C1 segment of cervical spinal cord (tissue), 14 donors: ENCODE data around the gene UBFD1.
"Not testable (repeated sequence)": the region's sequence is repeated elsewhere in the genome, so short reads cannot be mapped to it uniquely, and the experiment has no call there.

ENCODE experiments used
- DNase-seq, 14 donors: peaks; one replicate each; lab custom pipeline; 2025; lab: John Stamatoyannopoulos, UW

The UBFD1 gene

DNA sequence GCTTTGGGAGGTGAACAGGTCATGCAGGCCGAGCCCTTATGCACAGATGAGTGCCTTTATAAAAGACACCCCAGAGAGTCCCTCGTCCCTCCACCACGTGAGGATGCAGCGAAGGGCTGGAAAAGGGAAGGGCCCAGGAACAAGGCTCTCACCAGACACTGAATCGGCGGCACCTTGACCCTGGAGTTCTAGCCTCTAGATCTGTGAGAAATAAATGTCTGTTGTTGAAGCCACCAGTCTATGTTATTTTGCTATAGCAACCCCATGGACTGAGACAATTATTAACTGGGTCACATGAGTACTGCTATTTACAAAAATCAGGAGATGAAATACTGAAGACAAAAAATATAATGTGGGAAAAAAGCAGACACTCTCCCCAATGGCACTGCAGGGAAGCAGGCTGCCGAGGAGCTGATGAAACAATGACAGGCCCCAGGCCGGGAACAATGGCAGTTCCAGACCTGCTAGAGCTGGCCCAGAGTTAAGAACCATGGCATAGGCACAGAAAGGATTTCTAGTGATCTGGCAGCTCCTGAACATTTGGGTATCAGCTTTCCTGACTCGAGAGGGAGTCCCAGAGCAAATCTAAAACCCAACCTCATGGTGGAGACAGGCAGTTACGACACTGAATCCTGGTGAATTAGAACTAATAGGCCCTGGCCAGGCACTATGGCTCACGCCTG, 29.4 kb upstream of the UBFD1 start:
- DNase-seq: no peak

DNA sequence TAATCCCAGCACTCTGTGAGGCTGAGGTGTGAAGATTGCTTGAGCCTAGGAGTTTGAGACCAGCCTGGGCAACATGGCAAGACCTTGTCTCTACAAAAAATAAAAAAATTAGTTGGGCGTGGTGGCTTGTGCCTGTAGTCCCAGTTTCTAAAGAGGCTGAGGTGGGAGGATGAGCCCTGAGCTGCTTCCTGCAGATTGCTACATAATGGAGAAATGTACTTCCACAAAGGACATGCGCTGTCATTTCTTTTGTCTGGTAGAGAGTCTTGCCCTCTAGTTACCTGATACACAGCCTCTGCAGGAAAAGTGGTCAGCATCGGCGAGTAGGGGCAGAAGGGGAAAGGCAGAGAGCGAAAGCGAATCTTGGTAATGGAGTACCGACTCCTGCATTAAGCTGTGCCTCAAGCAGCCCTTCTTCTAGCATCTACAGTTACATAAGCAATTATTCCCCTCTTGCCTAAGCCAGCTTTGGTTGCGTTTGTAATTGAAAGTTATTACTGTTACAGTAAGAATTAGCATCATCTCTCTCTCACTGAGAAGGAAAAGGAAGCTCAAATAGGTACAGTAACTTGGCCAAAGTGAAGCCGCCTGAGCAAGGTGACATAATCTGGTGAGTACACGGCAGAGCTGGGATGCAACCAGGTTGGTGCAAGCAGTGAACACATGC, 28.8 kb upstream of the UBFD1 start:
- DNase-seq: no peak

DNA sequence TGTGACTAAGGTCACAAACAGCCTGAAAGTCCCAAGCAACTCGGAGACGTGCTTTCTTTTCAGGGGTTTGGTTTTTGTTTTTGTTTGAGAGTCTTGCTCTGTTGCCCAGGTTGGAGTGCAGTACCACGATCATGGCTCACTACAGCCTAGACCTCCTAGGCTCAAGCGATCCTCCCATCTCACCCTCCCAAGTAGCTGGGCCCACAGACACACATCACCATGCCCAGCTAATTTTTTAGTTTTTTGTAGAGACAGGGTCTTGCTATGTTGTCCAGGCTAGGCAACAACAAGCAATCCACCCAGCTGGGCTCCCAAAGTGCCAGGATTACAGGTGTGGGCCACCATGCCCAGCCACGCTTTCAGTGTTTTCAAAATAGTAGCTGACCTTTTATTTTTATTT, 27.5 kb upstream of the UBFD1 start:
- no peak for DNase-seq

- no peak for DNase-seq
Observed at GRCh38 chr16:23532448-23532847, 25.1 kb upstream of the UBFD1 start.

- peak in 1 of 14 donors; percentile 68 for DNase-seq
Observed at GRCh38 chr16:23534868-23535860, 22.4 kb upstream of the UBFD1 start.

- DNase-seq: peak in 1 of 14 donors; percentile 21
Observed at GRCh38 chr16:23535901-23536300, 21.6 kb upstream of the UBFD1 start.

- no peak for DNase-seq
Observed at GRCh38 chr16:23537390-23537789, 20.1 kb upstream of the UBFD1 start.

DNA sequence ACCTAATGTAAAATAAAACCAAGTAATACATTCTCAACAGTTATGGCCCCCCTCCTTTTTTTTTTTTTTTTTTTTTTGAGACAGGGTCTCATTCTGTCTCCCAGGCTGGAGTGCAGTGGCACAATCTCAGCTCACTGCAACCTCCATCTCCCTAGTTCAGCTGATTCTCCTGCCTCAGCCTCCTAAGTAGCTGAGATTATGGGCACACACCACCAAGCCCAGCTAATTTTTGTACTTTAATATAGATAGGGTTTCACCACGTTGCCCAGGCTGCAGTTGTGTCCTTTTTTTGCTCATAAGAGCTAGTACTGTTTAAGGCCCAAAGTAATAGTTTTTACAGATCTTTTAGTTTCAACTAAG, 18.6 kb upstream of the UBFD1 start:
- no peak for DNase-seq

- no peak for DNase-seq
Observed at GRCh38 chr16:23539984-23540816, 17.3 kb upstream of the UBFD1 start.

- not testable (repeated sequence) for DNase-seq
Observed at GRCh38 chr16:23540817-23541178, 16.7 kb upstream of the UBFD1 start.

- DNase-seq: no peak
Observed at GRCh38 chr16:23544436-23544835, 13.1 kb upstream of the UBFD1 start.

- no peak for DNase-seq
Observed at GRCh38 chr16:23549938-23550337, 7.6 kb upstream of the UBFD1 start.

- DNase-seq: no peak
Observed at GRCh38 chr16:23552161-23552560, 5.4 kb upstream of the UBFD1 start.

DNA sequence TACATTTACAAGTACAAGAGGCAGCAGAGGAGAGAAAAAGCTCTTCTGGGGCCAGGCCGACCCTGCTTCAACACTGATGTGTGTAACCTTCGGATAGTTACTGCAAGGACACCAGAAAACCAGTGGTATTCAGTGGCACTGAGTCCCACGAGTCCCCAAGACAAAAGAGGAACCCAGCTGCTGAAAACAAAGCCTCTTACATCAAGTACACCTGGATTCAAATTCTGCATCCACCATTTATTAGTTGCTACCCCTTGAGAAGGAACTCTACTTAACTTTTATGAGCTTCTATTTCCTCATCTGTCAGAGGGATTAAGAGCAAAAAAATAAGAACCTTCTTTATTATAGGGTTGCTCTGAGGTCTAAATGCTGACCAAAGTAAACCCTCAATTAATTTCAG, 3.0 kb upstream of the UBFD1 start:
- DNase-seq: no peak

- peak in 7 of 14 donors; percentile 29 to 61 (median 47) for DNase-seq
Observed at GRCh38 chr16:23557779-23558702, 514 bp downstream of the UBFD1 start.

DNA sequence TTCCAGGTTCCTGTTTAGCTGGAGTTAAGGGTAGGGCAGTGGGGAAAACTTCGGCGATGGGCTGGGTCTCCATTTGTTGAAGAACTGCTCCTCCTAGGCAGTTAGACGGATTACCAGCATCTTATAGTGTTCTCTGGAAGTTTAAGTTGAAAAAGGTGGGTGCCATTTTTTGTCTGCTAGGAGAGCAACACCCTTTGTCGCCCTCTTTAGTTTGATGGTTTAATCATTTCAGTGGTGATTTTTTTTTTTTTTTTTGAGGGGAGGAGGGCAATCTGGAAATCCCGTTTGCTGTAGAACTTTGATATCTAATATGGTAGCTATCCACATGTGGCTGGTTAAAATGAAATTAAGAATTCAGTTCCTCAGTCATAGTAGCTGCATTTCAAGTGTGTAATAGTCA, 4.1 kb downstream of the UBFD1 start:
- no peak for DNase-seq

DNA sequence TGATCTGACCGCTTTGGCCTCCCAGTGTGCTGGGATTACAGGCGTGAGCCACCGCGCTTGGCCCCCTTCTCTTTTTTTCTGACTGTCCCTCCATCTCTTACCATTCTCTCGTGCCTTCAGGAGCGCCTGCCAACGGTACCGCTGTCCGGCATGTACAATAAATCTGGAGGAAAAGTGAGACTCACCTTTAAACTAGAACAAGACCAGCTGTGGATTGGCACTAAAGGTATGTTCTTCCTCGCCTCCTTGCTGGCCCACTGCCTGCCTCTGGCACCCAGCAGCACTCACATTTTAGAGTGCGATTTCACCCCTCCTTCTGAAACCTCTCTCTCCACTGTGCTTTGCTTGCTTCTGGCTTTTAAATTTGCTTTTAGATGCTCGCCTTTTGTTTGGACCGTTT, 5.0 kb downstream of the UBFD1 start:
- no peak for DNase-seq

- DNase-seq: no peak
Observed at GRCh38 chr16:23563186-23563585, 5.7 kb downstream of the UBFD1 start.

DNA sequence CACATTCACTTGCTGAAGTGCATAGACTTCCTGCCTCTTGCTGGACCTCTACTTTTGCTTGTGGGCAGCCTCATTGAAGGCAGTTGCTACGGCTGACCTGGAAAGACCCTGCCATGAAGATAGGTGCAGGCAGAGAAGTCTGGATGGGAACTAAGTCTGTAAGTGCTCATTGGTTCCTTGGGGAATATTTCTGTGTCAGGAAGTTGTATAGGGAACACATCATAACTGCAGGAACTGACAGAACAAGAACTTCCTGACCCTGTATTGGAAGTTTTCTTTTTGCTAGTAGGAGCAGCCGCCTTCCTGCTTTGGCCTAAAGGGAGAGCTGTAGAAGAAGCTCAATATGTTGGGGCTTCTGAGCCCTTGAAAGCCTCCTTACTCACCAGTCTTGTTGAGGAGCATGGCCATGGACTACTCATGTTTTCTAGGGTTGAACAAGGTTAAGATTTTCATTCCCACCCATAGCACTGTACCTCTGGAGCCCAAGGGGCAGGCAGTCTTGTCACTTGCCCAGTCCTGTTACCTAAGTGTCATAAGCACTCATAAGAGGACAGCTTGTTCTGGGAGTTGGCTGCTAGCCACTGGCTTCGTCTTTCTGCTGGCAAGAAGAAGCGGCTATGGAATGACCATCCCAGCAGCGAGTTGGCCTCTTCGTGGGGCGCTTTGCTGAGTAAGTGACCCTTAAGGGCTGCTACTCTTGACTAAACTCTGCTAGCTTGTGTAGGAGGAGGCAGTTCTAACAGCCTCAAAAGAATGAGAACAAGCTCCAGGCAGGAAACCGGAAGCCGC, 7.2 kb downstream of the UBFD1 start:
- DNase-seq: peak in 2 of 14 donors; percentile 12 to 29

GRCh38 chr16:23566724-23567123, 9.2 kb downstream of the UBFD1 start:
- no peak for DNase-seq
